Measurements from ENCODE around the gene POLR3H.

POLR3H gene

DNA sequence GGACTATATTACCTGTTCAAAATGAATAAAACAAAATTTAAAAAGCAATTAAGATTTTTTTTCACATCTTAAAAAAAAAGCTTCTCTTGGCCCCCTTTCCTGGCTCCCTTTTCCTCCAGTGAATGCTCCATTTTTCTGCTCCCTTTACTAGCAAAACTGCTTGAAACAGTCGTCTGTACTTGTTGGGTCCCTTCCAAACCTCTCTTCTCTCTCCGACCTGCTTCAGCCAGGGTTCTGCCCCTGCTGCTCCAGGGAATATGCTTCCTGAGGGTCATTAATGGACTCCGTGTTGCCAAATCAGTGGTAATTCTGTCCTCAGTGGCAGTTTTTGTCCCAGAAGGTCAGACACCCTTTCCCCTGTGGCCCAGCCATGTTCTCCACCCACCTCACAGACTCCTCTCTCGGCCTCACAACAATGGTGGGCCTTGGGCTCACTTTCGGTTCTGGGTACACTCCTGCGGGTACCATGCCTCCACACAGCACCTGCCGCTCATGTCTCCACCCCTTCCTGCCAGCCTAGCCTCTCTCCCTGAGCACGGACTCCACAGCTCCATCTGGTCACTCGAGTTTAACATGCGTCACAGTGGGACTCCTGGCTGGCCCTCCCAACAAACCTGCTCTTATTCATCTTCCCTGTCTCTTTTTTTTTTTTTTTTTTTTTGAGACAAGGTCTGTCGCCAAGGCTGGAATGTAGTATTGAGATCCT is 7.8 kb upstream of the POLR3H start:
- CTCF ChIA-PET = no interaction called here
- H3K27ac ChIP-seq = no peak overlapping the region
- POLR2A ChIA-PET (ENCODE audit: low non-redundant PET) = no interaction called here
- no peak for DNase-seq (ENCODE audit: low spot score)
- TF ChIP-seq, protein P1, sequence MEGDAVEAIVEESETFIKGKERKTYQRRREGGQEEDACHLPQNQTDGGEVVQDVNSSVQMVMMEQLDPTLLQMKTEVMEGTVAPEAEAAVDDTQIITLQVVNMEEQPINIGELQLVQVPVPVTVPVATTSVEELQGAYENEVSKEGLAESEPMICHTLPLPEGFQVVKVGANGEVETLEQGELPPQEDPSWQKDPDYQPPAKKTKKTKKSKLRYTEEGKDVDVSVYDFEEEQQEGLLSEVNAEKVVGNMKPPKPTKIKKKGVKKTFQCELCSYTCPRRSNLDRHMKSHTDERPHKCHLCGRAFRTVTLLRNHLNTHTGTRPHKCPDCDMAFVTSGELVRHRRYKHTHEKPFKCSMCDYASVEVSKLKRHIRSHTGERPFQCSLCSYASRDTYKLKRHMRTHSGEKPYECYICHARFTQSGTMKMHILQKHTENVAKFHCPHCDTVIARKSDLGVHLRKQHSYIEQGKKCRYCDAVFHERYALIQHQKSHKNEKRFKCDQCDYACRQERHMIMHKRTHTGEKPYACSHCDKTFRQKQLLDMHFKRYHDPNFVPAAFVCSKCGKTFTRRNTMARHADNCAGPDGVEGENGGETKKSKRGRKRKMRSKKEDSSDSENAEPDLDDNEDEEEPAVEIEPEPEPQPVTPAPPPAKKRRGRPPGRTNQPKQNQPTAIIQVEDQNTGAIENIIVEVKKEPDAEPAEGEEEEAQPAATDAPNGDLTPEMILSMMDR (conservative IDR thresholded peaks at IDR 0.05; ENCODE audit: low read depth) = no peak

DNA sequence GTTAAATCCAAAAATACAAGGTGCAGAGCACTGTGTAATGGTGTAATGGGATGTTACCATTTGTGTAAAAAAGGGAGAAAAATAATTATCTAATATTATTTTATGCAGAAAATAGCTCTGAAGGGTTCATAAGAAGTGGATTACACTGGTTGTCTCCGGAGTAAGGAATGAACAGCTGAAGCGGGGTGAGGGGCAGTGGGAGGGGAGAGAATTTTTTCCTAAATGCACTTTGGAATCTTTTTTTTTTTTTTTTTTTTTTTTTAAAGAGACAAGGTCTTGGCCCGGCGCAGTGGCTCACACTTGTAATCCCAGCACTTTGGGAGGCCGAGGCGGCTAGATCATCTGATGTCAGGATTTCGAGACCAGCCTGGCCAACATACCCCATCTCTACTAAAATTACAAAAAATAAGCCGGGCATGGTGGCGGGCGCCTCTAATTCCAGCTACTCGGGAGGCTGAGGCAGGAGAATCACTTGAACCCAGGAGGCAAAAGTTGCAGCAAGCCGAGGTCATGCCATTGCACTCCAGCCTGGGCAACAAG is 6.8 kb upstream of the POLR3H start:
- POLR2A ChIA-PET (ENCODE audit: low non-redundant PET) = no interaction called here

DNA sequence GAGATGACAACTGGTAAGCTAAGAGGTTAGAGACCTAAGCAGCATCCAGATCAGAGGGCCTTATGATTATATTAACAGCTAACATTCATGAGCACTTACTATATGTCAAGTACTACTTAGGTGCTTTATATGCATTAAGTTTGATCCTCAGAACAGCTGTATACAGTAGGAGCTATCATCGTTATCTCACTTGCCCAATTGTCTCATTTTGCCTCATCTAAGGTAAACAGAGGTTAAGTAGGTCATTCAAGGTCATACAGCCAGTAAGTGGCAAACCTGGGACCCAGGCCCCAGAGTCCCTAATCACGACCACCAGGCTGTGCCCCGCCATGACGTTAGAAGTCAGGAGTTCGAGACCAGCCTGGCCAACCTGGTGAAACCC is 4.6 kb upstream of the POLR3H start:
- TF ChIP-seq, protein P1 (conservative IDR thresholded peaks at IDR 0.05; ENCODE audit: low read depth) = no peak
- H3K27ac ChIP-seq = no peak overlapping the region
- DNase-seq (ENCODE audit: low spot score) = no peak
- POLR2A ChIA-PET (ENCODE audit: low non-redundant PET) = no interaction called here
- CTCF ChIA-PET = interaction anchor here (0.6 kb wide), 1 partner anchor 71 kb away, joined by 3 read pairs; no protein-coding TSS in a partner anchor

More for the DNA sequence above, 6.8 kb upstream of the POLR3H start:
- no peak for DNase-seq (ENCODE audit: low spot score)
- CTCF ChIA-PET = interaction anchor here (0.9 kb wide), 1 partner anchor 24 kb away, joined by 4 read pairs; no protein-coding TSS in a partner anchor
- H3K27ac ChIP-seq = no peak overlapping the region
- TF ChIP-seq, protein P1 (conservative IDR thresholded peaks at IDR 0.05; ENCODE audit: low read depth) = no peak

DNA sequence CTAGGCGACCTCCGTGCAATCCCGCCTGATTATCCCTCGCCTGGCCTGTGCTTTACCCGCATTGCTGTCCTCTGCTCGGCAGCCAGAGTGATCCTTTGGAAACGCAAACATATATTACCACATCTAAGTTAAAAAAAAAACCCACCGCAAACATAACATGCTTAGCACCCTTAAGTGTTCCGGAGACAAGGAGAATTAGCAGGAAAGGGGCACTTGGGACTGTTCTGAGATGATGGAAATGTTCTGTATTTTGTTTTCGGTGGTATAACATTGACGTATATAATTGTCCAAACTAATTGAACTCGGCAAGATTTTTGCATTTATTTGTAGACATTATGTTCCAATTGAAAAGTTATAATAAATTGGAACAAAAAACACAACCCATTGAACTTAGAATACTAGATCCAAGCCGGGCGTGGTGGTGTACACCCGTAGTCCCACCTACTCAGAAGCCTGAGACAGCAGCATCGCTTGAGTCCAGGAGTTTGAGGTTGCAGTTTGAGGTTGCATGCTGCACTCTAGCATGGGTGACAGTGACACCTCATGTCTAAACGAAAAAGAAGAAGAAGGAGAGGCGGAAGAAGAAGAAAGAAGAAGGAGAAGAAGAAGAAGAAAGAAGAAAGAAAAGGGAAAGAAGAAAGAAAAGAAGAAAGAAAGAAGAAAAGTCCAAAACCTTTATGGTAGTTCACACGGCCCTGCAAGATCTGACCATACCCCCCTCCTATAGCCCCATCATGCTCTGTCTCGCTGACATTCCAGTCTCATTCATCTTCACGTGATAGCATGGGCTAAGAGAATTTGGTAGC is 604 bp upstream of the POLR3H start:
- peak overlapping the region; percentile 81 for H3K27ac ChIP-seq
- no peak for DNase-seq (ENCODE audit: low spot score)
- CTCF ChIA-PET = no interaction called here
- POLR2A ChIA-PET (ENCODE audit: low non-redundant PET) = no interaction called here
- TF ChIP-seq, protein P1 (conservative IDR thresholded peaks at IDR 0.05; ENCODE audit: low read depth) = no peak

DNA sequence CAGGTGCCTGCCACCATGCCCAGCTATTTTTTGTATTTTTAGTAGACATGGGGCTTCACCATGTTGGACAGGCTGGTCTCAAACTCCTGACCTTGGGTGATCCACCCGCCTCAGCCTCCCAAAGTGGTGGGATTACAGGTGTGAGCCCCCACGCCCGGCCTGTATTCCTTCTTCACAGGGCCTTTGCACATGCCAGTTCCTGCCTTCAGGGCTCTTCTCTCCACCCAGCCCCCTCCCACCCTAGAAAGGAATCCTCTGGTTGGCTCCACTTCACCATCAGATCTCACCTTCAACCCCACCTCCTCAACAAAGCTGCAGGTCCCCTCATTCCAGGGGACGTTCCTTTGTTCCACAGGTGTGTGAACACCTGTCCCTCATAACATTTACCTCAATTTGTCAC is 2.0 kb downstream of the POLR3H start:
- CTCF ChIA-PET = no interaction called here
- TF ChIP-seq, protein P1 (conservative IDR thresholded peaks at IDR 0.05; ENCODE audit: low read depth) = no peak
- POLR2A ChIA-PET (ENCODE audit: low non-redundant PET) = no interaction called here
- H3K27ac ChIP-seq = peak overlapping the region; percentile 81; the same call in 1 of the 2 replicates
- DNase-seq (ENCODE audit: low spot score) = no peak

DNA sequence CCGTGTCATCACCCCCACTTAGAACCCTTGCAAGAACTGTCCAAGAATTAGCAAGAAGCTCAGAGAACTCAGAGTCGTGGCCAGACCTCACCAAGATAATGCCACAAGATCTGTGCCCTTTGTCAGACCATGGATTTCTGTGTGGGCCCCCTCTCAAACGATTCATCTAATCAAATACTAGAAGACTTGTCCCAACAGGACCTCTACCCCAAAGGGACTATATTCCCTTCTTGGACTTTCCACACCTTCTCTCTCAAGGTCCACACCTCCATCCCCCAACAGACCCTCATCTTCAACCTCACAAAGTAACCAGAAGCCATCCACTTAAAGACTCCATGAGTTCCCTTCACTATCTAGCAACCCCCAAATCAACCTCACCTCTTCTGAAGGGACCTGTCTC is 2.8 kb downstream of the POLR3H start:
- CTCF ChIA-PET = no interaction called here
- no peak for DNase-seq (ENCODE audit: low spot score)
- TF ChIP-seq, protein P1 (conservative IDR thresholded peaks at IDR 0.05; ENCODE audit: low read depth) = no peak
- POLR2A ChIA-PET (ENCODE audit: low non-redundant PET) = no interaction called here
- H3K27ac ChIP-seq = peak overlapping the region; percentile 81
